ENCODE measurements around the gene AP2B1. TPM values are rescaled to one million over a fixed set of nuclear protein-coding genes. Genes with fewer than 3 reads are reported as not detected.

The AP2B1 gene
- polyA plus RNA-seq, 1 donor (not counting 4 experiments of a cell fraction or from before 2014, with no cell fraction given) = 189 TPM

DNA sequence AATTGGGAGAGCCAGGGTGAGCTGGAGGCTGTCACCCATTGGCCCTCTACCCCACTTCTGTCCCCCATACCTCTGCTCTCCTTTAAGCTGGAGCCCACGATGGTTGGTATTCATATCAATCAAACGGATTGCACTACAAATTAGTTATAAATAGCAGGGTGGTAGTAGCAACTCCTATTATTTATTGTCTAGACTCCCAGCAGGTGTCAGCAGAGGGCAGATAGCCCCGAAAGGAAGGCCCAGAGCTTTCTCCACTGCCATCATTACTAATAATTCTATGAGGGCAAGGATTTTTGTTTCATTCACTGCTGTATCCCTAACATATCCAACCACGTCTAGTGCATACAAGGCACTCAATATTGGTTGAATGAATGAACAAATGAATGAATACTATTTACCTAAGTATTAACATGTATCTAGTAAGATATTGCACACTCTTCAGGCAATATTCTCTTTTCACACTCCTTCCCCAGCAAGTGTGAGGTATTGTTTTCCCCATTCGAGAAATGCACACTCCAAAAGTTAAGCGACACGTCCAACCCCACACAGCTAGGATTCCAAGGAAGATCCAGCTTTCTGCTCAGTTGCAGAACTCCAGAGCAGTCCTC is 179.9 kb downstream of the AP2B1 start:
- H3K9me1 ChIP-seq (ENCODE audit: control insufficient read depth, extremely low read depth, insufficient read depth, low read length) = no peaks in the 10 kb centered on the region
- no peaks in the 10 kb centered on the region for H3K9me3 ChIP-seq (ENCODE audit: control insufficient read depth, low read depth, low read length)
- H3K27me3 ChIP-seq (ENCODE audit: control insufficient read depth, extremely low read depth, insufficient read depth, low read length) = no peaks in the 10 kb centered on the region
- no peak overlapping the region for H3K4me3 ChIP-seq (ENCODE audit: control insufficient read depth in 2 of 3, extremely low read depth in 1 of 3, insufficient read depth in 2 of 3, low read depth in 1 of 3, low read length in 3 of 3)
- no peaks in the 10 kb centered on the region for H4K20me1 ChIP-seq (ENCODE audit: control insufficient read depth, extremely low read depth, insufficient read depth, low read length)
- H3K4me1 ChIP-seq (ENCODE audit: control insufficient read depth, extremely low read depth, insufficient read depth, low read length) = peaks cover 6% of the 10 kb centered on the region
- H3K4me2 ChIP-seq (ENCODE audit: control insufficient read depth, extremely low read depth, insufficient read depth, low read depth, low read length) = no peak overlapping the region
- H3K9ac ChIP-seq (ENCODE audit: control insufficient read depth, extremely low read depth, insufficient read depth, low read length) = no peak overlapping the region
- dilution Hi-C loops (cut with MboI; ENCODE audit: extremely low pct_ligation_motif_present, low sequenced_read_pairs) = no loop called here
- H2AFZ ChIP-seq (ENCODE audit: control insufficient read depth, low read length) = no peak overlapping the region
- no peaks in the 10 kb centered on the region for H3K36me3 ChIP-seq (ENCODE audit: control insufficient read depth in 2 of 2, extremely low read depth in 1 of 2, insufficient read depth in 2 of 2, low read length in 2 of 2)
- TF ChIP-seq EZH2 (IDR thresholded peaks at IDR 0.05; ENCODE audit: low read length) = no peak
- TF ChIP-seq CTCF (optimal IDR thresholded peaks at IDR 0.05 in 1 of 3, IDR thresholded peaks at IDR 0.05 in 1 of 3, conservative IDR thresholded peaks at IDR 0.05 in 1 of 3; ENCODE audit: extremely low read depth in 1 of 3, insufficient read depth in 2 of 3, low read length in 3 of 3) = peak; percentile 53 to 67 (median 63)
- no peak for FAIRE-seq
- H3K27ac ChIP-seq (ENCODE audit: control insufficient read depth, insufficient read depth, low read length) = no peak overlapping the region
- no peaks in the 10 kb centered on the region for H3K79me2 ChIP-seq (ENCODE audit: control insufficient read depth, insufficient read depth, low read length)
- no peak for DNase-seq (ENCODE audit: low read depth, low spot score)

- no peaks in the 10 kb centered on the region for H3K27me3 ChIP-seq (ENCODE audit: control insufficient read depth, extremely low read depth, insufficient read depth, low read length)
- TF ChIP-seq CTCF (optimal IDR thresholded peaks at IDR 0.05 in 1 of 3, IDR thresholded peaks at IDR 0.05 in 1 of 3, conservative IDR thresholded peaks at IDR 0.05 in 1 of 3; ENCODE audit: extremely low read depth in 1 of 3, insufficient read depth in 2 of 3, low read length in 3 of 3) = no peak
- TF ChIP-seq EZH2 (IDR thresholded peaks at IDR 0.05; ENCODE audit: low read length) = no peak
- H3K9me3 ChIP-seq (ENCODE audit: control insufficient read depth, low read depth, low read length) = no peaks in the 10 kb centered on the region
- H4K20me1 ChIP-seq (ENCODE audit: control insufficient read depth, extremely low read depth, insufficient read depth, low read length) = no peaks in the 10 kb centered on the region
- no peaks in the 10 kb centered on the region for H3K9me1 ChIP-seq (ENCODE audit: control insufficient read depth, extremely low read depth, insufficient read depth, low read length)
- H3K9ac ChIP-seq (ENCODE audit: control insufficient read depth, extremely low read depth, insufficient read depth, low read length) = no peak overlapping the region
- H3K4me3 ChIP-seq (ENCODE audit: control insufficient read depth in 2 of 3, extremely low read depth in 1 of 3, insufficient read depth in 2 of 3, low read depth in 1 of 3, low read length in 3 of 3) = no peak overlapping the region
- dilution Hi-C loops (cut with MboI; ENCODE audit: extremely low pct_ligation_motif_present, low sequenced_read_pairs) = no loop called here
- H2AFZ ChIP-seq (ENCODE audit: control insufficient read depth, low read length) = no peak overlapping the region
- no peak overlapping the region for H3K27ac ChIP-seq (ENCODE audit: control insufficient read depth, insufficient read depth, low read length)
- DNase-seq (ENCODE audit: low read depth, low spot score) = no peak
- peaks cover 6% of the 10 kb centered on the region for H3K4me1 ChIP-seq (ENCODE audit: control insufficient read depth, extremely low read depth, insufficient read depth, low read length)
- H3K4me2 ChIP-seq (ENCODE audit: control insufficient read depth, extremely low read depth, insufficient read depth, low read depth, low read length) = no peak overlapping the region
- no peaks in the 10 kb centered on the region for H3K79me2 ChIP-seq (ENCODE audit: control insufficient read depth, insufficient read depth, low read length)
- no peak for FAIRE-seq
- H3K36me3 ChIP-seq (ENCODE audit: control insufficient read depth in 2 of 2, extremely low read depth in 1 of 2, insufficient read depth in 2 of 2, low read length in 2 of 2) = peaks cover 0 to 3% of the 10 kb centered on the region in 2 experiments
Observed at GRCh38 chr17:35768797-35769196, 181.7 kb downstream of the AP2B1 start.
